ENCODE data around the gene KIDINS220. TPM values are rescaled to one million over a fixed set of nuclear protein-coding genes. Genes with fewer than 3 reads are reported as not detected.

KIDINS220 gene
- total and polyA plus RNA-seq, 2 donors (not counting 1 experiment from before 2014, with no cell fraction given) = 58.0 to 110 TPM

DNA sequence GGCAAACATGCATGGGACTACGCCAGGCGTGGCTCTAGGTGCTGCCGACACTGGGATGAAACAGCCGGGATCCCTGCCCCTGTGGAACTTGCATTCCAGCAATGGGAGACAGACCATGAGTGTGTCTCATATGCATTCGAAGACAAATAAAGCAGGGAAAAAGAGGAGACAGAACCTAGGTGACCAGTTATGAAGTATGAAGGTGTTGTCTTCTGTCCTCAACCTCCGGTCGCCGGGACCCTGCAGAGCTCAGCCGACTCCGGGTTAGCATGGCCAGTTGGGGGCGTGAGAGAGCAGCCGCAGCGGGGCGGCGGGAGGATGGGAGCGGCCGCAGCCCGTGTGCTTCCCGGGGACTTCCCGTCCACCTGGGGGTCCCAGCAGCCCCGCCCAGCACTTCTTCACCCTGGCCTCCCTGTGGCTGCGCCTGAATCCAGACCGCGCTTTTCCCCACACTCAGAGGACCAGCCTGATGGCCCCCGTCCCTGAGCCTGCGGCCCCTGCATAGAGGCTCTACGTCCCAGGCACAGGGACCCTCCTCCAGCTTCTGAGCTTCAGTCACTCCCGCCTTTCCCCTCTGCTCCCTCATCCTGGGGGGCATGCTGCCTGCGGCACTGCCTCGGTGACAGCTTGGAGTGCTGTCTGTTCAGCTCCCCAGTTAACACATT, 144.1 kb downstream of the KIDINS220 start:
- H3K27ac ChIP-seq (ENCODE audit: insufficient read depth, low read length) = no peak overlapping the region
- no peaks in the 10 kb centered on the region for H3K4me1 ChIP-seq (ENCODE audit: control insufficient read depth, extremely low read depth, insufficient read depth, low read length)
- no peaks in the 10 kb centered on the region for H4K20me1 ChIP-seq (ENCODE audit: control insufficient read depth, extremely low read depth, insufficient read depth, low read length)
- H3K27me3 ChIP-seq (ENCODE audit: control insufficient read depth, insufficient read depth, low read length) = no peaks in the 10 kb centered on the region
- DNase-seq (ENCODE audit: low read depth in 2 of 2) = peak; percentile 9 to 11
- H3K9ac ChIP-seq (ENCODE audit: insufficient read depth, low read length) = no peak overlapping the region
- TF ChIP-seq EZH2 (IDR thresholded peaks at IDR 0.05; ENCODE audit: low read length, missing control alignments) = no peak
- TF ChIP-seq, protein P1, sequence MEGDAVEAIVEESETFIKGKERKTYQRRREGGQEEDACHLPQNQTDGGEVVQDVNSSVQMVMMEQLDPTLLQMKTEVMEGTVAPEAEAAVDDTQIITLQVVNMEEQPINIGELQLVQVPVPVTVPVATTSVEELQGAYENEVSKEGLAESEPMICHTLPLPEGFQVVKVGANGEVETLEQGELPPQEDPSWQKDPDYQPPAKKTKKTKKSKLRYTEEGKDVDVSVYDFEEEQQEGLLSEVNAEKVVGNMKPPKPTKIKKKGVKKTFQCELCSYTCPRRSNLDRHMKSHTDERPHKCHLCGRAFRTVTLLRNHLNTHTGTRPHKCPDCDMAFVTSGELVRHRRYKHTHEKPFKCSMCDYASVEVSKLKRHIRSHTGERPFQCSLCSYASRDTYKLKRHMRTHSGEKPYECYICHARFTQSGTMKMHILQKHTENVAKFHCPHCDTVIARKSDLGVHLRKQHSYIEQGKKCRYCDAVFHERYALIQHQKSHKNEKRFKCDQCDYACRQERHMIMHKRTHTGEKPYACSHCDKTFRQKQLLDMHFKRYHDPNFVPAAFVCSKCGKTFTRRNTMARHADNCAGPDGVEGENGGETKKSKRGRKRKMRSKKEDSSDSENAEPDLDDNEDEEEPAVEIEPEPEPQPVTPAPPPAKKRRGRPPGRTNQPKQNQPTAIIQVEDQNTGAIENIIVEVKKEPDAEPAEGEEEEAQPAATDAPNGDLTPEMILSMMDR (conservative IDR thresholded peaks at IDR 0.05 in 1 of 2, IDR thresholded peaks at IDR 0.05 in 1 of 2; ENCODE audit: low read depth in 1 of 2, low read length in 2 of 2) = peak; percentile 39 to 70
- H2AFZ ChIP-seq (ENCODE audit: low read length) = peak overlapping the region; percentile 55
- H3K36me3 ChIP-seq (ENCODE audit: control insufficient read depth, insufficient read depth, low read length) = no peaks in the 10 kb centered on the region
- peak overlapping the region in 1 of 4 experiments; percentile 22 for H3K4me3 ChIP-seq (replicated peaks in 1 of 4; ENCODE audit: control extremely low read depth in 1 of 4, insufficient read depth in 1 of 4, low read depth in 3 of 4, low read length in 4 of 4)
- peak overlapping the region; percentile 5 for H3K4me2 ChIP-seq (ENCODE audit: extremely low read depth, insufficient read depth, low read length)
- no peaks in the 10 kb centered on the region for H3K79me2 ChIP-seq (ENCODE audit: control insufficient read depth, insufficient read depth, low read length)
- no peaks in the 10 kb centered on the region for H3K9me3 ChIP-seq (ENCODE audit: control insufficient read depth, insufficient read depth, low read depth, low read length)

GRCh38 chr2:8692783-8693156, 144.6 kb downstream of the KIDINS220 start:
- H4K20me1 ChIP-seq (ENCODE audit: control insufficient read depth, extremely low read depth, insufficient read depth, low read length) = no peaks in the 10 kb centered on the region
- no peaks in the 10 kb centered on the region for H3K27me3 ChIP-seq (ENCODE audit: control insufficient read depth, insufficient read depth, low read length)
- H3K27ac ChIP-seq (ENCODE audit: insufficient read depth, low read length) = no peak overlapping the region
- H3K36me3 ChIP-seq (ENCODE audit: control insufficient read depth, insufficient read depth, low read length) = no peaks in the 10 kb centered on the region
- H3K79me2 ChIP-seq (ENCODE audit: control insufficient read depth, insufficient read depth, low read length) = no peaks in the 10 kb centered on the region
- no peak for DNase-seq (ENCODE audit: low read depth in 2 of 2)
- no peaks in the 10 kb centered on the region for H3K4me1 ChIP-seq (ENCODE audit: control insufficient read depth, extremely low read depth, insufficient read depth, low read length)
- TF ChIP-seq, protein P1 (conservative IDR thresholded peaks at IDR 0.05 in 1 of 2, IDR thresholded peaks at IDR 0.05 in 1 of 2; ENCODE audit: low read depth in 1 of 2, low read length in 2 of 2) = no peak
- no peak for TF ChIP-seq EZH2 (IDR thresholded peaks at IDR 0.05; ENCODE audit: low read length, missing control alignments)
- no peak overlapping the region for H3K9ac ChIP-seq (ENCODE audit: insufficient read depth, low read length)
- no peak overlapping the region for H3K4me3 ChIP-seq (replicated peaks in 1 of 4; ENCODE audit: control extremely low read depth in 1 of 4, insufficient read depth in 1 of 4, low read depth in 3 of 4, low read length in 4 of 4)
- no peak overlapping the region for H3K4me2 ChIP-seq (ENCODE audit: extremely low read depth, insufficient read depth, low read length)
- H3K9me3 ChIP-seq (ENCODE audit: control insufficient read depth, insufficient read depth, low read depth, low read length) = no peaks in the 10 kb centered on the region
- H2AFZ ChIP-seq (ENCODE audit: low read length) = no peak overlapping the region

DNA sequence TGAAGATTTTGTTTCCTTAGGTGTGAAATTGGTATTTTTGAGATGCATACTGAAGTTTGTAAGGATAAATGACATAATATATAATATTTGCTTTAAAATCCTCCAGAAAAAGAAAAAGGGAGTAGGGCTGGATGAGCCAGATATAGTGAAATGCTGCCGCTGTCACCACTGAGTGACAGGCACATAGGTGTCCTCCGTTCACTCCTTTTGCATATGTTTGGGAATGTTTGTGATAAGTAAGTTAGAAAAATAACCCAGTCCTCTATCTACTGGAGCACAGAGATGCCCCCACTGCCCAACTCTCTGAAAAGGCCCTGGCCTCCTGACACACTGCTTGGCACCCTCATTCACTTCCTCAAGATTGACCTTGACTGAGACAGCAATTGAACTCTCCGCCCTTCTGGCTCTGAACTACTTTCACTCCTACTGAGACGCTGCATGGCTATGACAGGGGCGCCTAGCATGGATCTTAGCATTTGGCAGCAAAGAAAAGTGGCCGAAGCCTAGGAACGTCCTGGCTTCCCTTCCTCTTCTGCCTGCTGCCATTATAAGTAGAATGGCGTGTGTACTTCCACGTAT, 145.5 kb downstream of the KIDINS220 start:
- Histone ChIP-seq H3K4me2 (ENCODE audit: extremely low read depth, insufficient read depth, low read length) (no peak overlapping the region), H3K27me3 (ENCODE audit: control insufficient read depth, insufficient read depth, low read length) (no peaks in the 10 kb centered on the region), H3K36me3 (ENCODE audit: control insufficient read depth, insufficient read depth, low read length) (no peaks in the 10 kb centered on the region), H3K4me3 (replicated peaks in 1 of 4; ENCODE audit: control extremely low read depth in 1 of 4, insufficient read depth in 1 of 4, low read depth in 3 of 4, low read length in 4 of 4) (no peak overlapping the region), H4K20me1 (ENCODE audit: control insufficient read depth, extremely low read depth, insufficient read depth, low read length) (no peaks in the 10 kb centered on the region), H3K27ac (ENCODE audit: insufficient read depth, low read length) (no peak overlapping the region), H3K4me1 (ENCODE audit: control insufficient read depth, extremely low read depth, insufficient read depth, low read length) (no peaks in the 10 kb centered on the region), H3K9ac (ENCODE audit: insufficient read depth, low read length) (no peak overlapping the region), H3K9me3 (ENCODE audit: control insufficient read depth, insufficient read depth, low read depth, low read length) (no peaks in the 10 kb centered on the region), H3K79me2 (ENCODE audit: control insufficient read depth, insufficient read depth, low read length) (no peaks in the 10 kb centered on the region), H2AFZ (ENCODE audit: low read length) (no peak overlapping the region)
- TF ChIP-seq, protein P1 (conservative IDR thresholded peaks at IDR 0.05 in 1 of 2, IDR thresholded peaks at IDR 0.05 in 1 of 2; ENCODE audit: low read depth in 1 of 2, low read length in 2 of 2) = no peak
- no peak for TF ChIP-seq EZH2 (IDR thresholded peaks at IDR 0.05; ENCODE audit: low read length, missing control alignments)
- DNase-seq (ENCODE audit: low read depth in 2 of 2) = no peak
